Occipital lobe (tissue), 2 donors: ENCODE measurements around the gene AMIGO1. TPM values are rescaled to one million over a fixed set of nuclear protein-coding genes. Genes with fewer than 3 reads are reported as not detected.

Source experiments
- DNase-seq: peaks from one replicate; lab custom pipeline; 2025; lab: John Stamatoyannopoulos, UW
- total RNA-seq: library from RNA; depleted of rRNA; stranded (reverse); fragments of >200 nt; gene quantifications from one replicate; pipeline ENCODE4 v1.2.3, GENCODE V29; 2014

The AMIGO1 gene
- total RNA-seq, 1 donor from 2014 or later: 10.3 TPM

DNA sequence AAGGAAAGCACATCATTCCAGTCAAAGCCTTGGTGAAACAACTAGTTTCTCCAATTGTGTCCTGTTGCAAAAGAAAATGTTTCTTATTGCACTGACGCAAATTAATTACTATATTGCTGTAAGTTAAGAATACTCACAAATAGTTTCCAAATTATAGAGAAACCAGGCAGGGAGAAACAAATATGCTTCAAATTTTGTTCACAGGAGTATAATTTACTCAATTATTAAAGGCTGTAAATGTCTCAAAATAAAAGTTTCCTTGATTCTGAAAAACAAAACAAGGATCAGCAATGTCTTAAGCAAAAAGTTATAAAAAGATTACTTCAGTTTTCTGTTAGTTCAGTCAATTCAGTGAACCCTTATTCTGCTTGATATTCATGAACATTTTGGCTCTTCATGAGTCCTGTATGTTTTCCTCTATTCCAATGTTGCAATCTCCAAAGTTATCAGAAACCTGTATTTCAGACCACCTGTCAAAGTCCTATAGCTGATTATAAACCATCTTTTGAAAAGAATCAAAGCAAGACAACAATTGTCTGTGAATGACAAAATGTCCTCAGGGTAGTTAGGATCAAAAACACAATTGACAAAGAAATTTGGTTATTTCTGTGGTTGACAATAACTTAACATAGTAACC lies 54.9 kb downstream of the AMIGO1 start:
- DNase-seq: no peak

Other genes starting within 250 kb of the AMIGO1 start
- gene PSRC1, start 226.6 kb downstream of the AMIGO1 start, total RNA-seq: 11.4 TPM
- not detected for gene MYBPHL, start 202.7 kb downstream of the AMIGO1 start, total RNA-seq
- gene SORT1, start 111.8 kb downstream of the AMIGO1 start, total RNA-seq: 48.2 TPM
- 34.6 TPM for gene PSMA5, start 83.3 kb downstream of the AMIGO1 start, total RNA-seq
- not detected for gene SYPL2, start 43.2 kb downstream of the AMIGO1 start, total RNA-seq
- 4.1 TPM for gene ATXN7L2, start 25.8 kb downstream of the AMIGO1 start, total RNA-seq
- gene CYB561D1, start 15.6 kb downstream of the AMIGO1 start, total RNA-seq: 6.7 TPM
- gene GPR61, start 30.1 kb upstream of the AMIGO1 start, total RNA-seq: 5.3 TPM
- gene GNAI3, start 38.9 kb upstream of the AMIGO1 start, total RNA-seq: 21.7 TPM
- gene GNAT2, start 109.9 kb upstream of the AMIGO1 start, total RNA-seq: not detected
- gene AMPD2, start 110.1 kb upstream of the AMIGO1 start, total RNA-seq: 49.4 TPM
- gene GSTM4, start 146.4 kb upstream of the AMIGO1 start, total RNA-seq: 4.7 TPM
- 9.2 TPM for gene GSTM2, start 158.3 kb upstream of the AMIGO1 start, total RNA-seq
- gene GSTM1, start 178.1 kb upstream of the AMIGO1 start, total RNA-seq: not detected
- 1.9 TPM for gene GSTM5, start 202.5 kb upstream of the AMIGO1 start, total RNA-seq
- gene GSTM3, start 231.3 kb upstream of the AMIGO1 start, total RNA-seq: 69.4 TPM